NCI-H1092 (cell line): ENCODE data around the gene MLXIP.

ENCODE experiments used
- DNase-seq: peaks from one replicate; lab custom pipeline; 2025; lab: John Stamatoyannopoulos, UW

The MLXIP gene

DNA sequence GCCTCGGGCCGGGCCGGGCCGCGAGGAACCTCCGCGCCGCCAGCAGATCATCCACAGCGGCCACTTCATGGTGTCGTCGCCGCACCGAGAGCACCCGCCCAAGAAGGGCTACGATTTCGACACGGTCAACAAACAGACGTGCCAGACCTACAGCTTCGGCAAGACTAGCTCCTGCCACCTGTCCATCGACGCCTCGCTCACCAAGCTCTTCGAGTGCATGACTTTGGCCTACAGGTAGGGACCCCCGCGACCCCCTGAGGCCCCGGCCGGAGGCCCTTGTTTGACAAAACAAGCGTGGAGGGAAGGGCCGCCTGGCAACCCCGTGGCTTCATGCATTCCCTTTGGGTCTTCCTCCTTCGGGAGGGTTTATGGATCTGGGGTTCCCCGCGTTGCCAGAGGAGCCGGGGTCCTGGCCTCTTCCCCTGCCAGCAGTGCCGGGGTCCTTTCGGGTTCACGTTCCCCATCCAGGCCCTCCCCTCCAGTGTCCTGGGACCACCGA, 526 bp downstream of the MLXIP start:
- no peak for DNase-seq

DNA sequence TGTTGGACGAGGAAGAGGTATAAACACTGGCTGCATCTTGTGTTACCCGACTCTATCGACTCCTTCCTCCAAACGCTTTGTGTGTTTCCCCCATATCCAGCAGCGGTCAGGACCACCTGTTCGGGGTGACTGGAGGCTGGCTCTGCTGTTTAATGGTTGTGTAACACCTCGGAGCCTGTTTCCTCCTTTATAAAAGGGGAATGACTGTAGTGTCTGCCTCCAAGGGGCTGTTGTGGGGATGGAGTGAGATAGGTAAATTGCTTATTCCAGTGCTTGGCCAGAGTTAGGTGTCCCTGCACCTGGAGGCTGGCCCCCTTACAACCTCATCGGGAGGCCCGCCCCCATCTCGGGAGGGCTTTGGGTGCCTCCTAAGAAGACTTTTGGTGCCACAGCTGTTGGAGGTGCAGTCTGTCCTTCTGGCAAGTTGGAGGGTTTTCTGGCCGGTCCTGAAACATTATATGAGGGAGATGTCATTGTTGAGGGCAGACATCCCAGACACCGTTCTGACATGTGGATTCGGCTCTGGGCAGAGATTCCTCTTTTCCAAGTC, 1.1 kb downstream of the MLXIP start:
- no peak for DNase-seq

DNA sequence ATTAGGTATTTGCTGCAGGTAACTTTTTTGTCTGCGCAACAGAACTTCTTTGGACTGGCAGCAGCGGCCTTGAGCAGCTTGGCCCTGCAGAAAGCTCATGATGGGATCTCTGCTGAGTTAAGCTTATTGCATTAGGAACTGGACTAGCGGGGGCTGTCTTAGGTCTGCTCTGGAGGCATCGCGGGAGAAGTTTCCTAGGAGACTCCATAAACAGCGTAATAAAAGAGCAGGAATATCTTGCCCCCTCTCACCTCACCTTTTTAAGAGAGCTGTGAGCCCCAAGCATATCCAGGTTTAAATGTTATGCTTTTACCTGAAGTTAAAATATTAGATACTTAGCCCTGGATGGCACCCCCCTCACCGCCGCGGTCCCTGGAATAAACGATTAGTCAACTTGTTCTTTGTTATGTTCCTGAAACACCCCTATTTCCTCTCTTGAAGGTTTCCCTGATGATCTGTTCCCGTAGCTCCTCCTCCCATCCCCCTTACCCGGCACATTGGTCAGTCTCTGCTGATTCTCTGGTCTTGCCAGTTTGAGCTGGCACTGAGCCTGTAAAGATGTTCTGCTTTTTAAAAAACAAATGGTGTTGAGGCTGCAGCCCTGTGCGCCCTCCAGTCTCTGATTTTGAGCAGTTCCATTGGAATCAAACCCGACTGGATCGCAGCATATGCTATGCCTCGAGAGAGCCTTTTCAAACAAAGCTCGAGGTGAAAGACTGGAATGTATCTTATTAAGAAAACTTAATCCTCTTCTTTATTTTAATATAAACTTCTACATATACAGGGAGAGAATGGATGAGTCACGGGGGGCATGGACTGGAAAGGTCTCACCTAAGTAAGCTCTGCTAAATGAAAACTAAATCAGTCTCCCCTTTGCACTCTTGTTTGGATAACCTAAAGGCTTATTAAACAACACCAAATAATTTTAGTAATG, 1.9 kb downstream of the MLXIP start:
- DNase-seq: no peak

DNA sequence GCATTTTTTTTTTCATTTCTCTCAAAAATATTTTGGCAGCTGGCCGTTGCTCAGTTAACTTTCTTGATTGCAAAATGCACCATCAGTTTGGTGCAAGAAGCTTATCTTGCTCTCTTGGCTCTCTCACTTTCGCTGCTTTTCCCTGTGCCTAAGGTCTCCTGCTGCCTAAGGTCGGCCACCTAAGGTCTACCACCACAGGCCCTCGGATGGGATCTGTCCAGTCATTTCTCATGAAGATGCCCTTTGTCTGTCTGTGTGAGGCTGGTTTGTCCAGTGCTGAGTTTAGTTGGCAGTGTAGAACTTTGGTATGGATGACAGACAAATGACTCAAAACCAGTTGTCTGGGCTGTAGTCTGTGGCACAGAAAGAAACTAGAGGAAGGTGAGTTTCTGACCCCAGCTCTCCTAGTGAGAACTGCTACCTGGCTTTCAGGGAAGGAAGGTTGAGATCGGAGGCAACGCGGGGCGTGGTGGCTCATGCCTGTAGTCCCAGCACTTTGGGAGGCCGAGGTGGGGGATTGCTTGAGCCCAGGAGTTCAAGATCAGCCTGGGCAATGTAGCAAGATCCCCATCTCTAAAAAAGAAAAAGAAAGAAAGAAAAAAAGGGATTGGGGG, 2.6 kb downstream of the MLXIP start:
- DNase-seq: no peak

DNA sequence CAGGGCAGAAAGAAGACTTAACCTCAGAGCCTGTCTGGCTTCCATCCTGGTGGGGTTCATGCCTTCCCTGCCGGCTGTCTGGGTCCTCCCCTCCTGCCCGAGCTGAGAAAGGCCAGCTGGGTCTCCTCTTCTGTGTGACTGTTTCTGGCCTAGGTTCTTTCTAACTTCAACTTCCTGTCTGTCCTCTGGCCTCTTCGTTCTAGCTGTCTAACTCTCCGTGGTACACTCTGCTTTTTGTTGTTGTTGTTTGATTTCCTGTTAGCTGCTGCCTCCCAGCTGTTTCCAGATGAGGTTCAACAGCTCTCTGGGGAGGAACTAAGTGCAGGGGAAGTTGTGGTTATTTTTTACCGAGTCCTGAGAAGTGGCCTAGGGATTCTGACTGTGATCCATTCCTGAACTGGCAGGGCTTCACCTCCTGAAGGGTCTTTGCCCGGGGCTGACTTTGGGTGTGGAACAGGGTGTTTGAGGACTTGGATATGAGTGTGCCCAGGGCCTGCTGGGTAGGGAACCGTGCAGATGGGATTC, 3.2 kb downstream of the MLXIP start:
- DNase-seq: no peak

DNA sequence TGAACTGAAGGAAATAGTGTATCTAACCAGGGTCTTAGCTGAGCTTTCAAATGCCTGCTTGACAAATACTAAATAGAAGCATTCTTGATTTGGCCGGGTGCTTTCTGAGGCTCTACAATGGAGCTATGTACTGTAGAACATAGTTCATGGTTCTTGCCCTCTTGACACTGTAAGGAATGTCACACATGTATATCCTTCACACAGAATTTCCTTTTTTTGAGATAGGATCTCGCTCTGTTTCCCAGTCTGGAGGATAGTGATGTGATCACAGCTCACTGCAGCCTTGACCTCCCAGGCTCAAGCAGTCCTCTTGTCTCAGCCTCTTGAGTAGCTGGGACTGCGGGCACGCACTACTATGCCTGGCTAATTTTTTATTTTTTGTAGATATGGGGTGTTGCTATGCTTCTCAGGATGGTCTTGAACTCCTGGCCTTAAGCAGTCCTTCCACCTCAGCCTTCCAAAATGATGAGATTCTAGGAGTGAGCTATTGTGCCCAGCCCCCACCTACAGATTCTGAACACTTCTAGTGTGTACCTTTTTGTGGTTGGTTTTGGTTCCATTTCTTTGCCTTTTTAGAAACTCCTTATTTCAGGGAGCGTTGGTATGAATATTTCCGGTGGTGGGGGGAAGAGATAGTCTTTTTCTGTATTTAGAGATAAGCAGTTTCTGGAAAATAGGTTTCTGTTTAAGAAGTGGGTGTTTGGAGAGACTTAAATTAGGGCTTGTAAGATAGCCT, 4.2 kb downstream of the MLXIP start:
- no peak for DNase-seq

DNA sequence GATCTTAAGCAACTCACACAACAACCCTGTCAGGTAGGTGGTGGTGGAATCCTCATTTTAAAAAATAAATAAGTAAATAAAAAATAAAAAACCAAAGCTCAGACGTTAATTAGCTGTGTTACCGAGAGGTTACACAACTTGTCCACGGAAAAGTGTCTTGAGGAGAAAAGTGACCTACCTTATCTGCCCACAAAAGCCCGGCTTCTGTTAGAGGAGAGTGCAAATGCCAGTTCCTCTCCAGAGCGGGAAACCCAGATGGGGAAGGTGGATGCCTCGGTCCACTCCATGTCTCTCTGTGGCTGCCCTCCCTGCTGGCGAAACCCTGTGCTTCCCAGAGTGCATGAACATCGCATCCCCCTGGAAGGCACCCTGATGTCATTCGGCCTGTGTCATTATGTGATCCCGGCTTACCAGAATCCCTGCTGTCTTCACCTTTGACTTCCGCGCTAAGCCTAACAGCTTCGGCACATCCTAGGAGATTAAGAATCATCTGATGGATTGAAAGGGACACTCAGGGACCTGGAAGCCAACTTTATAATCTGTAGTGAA, 6.4 kb downstream of the MLXIP start:
- no peak for DNase-seq

DNA sequence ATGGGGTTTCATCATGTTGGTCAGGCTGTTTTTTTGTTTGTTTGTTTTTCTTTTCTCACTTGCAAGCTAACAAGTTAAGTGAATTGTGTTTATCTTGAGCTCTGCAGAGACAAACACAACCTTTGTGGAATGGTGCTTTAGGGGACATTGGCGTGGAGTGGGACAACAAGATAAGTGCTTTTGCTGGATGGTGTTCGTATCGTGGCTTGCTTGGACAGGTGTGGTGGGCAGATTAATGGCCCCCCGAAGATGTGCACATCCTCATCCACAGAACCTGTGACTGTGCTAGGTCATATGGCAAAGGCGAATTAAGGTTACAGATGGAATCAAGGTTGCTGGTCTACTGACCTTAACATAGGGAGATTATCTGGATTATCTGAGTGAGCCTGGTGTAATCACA, 7.0 kb downstream of the MLXIP start:
- no peak for DNase-seq

DNA sequence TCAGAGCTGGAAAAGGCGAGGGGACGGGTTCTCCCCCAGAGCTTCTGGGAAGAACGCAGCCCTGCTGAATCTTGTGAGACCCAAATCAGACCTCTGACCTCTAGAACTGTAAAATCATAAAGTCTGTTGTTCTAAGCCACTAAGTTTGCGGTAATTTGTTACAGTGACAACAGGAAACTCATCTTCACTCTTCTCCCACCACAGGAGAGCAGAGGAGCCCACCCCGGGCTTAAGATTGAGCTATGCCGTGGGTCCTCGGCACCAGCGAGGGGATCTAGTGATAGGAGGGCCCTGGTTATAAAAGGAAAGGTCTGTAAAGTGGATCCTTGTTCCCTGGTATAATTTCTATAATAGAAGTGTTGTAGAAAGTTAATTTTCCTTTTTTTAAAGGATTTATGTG, 7.6 kb downstream of the MLXIP start:
- DNase-seq: no peak

DNA sequence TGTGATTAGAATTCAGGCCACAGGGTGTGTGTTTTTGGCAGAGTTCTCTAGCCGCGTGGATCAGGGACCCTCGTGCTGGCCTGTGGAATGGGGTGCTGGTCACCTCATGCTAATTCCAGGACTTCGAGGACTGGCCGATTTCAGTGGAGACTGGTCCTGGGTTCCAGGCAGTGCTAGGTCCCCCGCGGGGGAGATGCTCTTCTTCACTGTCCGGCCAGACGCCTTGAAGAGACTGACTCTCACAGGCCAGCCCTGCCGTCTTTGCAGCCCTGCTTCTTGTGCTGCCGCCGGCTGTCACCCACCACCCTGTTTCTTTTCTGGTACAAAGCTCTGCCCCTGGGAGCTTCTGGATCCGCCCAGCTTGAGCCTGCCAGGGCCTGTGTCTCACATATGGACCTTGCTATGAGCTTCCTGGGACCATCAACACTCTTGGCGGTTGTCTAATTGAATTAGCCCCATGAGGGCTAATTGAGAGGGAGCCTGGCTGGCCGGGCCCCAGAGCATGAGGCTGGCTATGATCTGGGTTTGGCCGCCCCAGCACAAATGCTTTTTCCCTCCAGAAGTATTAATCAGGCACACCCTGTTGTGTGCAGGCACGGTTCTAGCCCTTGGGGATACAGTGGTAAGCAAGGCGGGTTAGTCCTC, 8.2 kb downstream of the MLXIP start:
- no peak for DNase-seq

DNA sequence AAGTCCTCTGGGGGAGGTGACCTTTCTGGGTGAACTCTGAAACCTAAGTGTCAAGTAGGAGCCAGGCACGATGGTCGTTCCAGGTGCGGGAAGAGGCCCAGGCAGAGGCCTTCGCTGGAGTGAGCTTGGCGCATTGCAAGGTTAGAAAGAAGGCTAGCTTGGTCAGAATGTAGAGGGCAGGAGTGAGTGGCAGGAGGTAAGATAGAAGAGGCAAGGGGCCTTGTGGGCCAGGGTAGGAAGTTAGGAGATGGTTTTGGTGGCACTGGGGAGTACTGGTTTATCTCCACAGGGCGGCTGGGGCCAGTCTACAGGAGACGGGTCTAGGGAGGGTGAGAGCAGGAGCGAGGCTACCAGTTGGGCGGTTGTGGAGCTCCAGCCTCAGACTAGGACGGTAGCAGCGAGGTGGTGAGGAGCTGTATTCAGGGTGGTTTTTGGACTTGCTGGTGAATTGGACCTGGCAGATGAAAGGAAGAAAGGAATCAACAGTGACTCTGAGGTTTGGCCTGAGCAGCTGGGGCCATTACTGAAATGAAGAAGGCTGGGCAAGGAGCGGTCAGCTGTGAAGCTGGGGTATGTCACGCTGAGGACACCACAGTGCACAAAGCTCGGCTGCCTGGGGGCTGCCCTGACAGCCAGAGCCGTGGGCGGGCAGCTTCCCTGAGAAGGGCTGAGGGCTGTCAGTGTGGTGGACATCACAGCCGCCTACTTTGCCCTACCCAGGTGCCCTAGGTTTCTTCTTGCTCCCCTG, 9.0 kb downstream of the MLXIP start:
- DNase-seq: no peak

DNA sequence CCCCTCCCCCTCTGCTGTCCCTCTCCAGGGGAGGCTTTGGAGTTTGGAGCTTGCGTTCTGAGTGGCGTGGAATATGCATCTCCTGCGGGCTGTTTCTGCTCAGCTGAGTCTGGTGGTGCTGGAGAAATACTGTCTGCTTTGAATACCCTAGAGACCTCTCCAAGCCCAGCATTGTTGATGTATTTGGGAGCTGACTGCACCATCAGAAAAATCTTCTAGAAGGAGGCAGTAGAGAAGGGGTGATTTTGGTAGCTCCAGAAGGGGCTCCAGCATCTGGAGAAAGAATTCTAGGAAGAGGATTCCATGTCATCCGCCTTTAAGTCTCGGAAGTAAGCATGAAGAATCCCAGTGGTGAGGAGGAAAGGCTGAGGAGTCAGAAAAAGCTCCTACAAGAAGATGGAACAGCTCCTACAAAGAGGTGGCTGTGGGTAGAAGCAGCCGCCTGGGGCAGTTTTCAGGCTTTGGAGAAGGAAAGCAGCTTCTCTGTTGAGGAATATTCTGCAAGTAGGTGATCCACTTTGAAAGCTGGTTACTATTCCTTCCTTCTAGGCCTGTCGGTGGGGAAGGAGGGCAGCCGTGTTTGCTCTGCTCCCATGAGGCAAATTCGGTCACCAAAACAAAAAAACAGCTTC, 9.7 kb downstream of the MLXIP start:
- no peak for DNase-seq

DNA sequence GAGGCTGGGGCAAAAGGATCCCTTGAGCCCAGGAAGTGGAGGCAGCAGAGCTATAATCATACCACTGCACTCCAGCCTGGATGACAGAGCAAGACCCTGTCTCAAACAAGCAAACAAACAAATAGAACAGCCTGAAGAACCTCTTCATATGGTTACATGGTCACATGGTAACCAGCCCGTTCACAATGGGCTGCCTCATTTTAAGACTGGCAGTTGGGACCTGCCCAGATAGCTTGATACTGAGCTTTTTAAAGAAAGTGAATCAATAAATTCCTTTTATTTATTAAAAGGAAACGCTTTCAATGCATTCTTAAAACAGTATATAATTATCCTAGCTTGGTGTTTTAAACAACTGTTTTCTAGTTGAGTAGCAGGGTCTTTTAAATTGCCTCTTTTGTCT, 10.5 kb downstream of the MLXIP start:
- DNase-seq: no peak

DNA sequence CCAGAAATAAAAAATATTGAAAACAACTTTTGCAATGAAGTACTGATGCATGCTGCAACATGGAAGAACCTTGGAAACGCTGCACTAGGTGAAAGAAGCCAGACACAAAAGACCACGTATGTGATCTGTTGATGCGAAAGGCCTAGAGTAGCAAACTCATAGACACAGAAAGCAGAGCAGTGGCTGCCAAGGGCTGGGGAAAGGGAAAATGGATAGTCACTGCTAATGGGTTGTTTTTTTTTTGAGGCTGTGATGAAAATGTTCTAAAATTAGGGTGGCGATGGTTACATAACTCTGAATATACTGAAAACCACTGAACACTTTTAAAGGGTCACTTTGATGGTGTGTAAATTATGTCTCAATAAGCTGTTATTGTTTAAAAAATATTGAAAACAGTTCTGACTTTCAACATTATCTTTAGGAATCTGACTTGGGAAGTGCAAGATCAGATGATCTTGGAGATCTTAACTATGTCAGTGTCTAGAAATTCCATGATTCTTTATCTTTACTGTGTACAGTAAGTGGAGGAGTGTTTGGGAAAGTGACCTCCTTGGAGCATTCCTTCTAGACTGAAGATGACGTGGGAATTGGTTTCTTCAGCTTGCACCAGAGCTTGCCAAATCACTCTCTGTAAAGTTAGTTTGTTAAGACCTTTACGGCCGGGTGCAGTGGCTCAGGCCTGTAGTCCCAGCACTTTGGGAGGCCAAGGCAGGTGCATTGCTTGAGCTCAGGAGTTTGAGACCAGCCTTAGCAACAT, 12.4 kb downstream of the MLXIP start:
- DNase-seq: no peak

DNA sequence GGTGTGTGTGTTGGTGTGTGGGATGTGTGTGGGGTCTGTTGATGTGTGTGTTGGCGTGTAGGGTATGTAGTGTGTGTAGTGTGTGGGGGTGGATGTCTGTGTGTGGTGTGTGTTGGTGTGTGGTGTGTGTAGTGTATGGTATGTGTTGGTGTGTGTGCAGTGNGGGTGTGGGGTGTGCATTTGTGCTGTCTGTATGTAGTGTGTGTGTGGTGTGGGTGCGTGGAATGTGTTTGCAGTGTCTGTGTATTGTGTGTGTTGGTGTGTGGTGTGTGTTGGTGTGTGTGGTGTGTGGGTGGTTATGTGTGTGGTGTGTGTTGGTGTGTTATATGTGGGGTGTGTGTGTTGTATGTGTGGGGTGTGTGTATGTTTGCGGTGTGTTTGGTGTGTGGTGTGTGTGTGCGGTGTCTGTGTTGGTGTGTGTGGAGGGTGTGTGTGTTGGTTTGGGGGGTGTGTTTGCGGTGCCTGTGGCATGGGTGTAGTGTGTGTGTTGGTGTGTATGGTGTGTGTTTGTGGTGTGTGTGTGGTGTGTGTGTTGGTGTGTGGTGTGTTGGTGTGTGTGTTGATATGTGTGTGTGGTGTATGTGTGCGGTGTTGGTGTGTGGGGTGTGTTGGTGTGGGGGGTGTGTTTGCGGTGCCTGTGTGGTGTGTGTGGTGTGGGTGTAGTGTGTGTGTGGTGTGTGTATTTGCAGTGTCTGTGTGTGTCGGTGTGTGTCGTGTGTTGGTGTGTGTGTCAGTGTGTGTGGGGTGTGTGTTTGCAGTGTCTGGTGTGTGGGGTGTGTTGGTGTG, 14.7 kb downstream of the MLXIP start:
- DNase-seq: no peak

DNA sequence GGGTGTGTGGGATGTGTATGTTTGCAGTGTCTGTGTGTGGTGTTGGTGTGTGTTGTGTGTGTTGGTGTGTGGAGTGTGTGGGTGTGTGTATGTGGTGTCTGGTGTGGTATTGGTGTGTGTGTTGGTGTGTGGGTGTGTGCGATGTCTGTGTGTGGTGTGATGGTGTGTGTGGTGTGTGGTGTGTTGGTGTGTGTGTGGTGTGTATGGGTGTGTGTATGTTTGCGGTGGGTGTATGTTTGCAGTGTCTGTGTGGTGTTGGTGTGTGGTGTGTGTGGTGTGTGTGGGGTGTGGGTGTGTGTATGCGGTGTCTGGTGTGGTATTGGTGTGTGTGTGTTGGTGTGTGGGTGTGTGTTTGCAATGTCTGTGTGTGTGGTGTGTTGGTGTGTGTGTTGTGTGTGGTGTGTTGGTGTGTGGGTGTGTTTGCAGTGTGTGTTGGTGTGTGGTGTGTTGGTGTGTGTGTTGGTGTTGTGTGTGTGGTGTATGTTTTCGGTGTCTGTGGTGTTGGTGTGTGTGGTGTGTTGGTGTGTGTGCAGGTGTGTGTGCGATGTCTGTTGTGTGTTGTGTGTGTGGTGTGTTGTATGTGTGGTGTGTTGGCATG, 15.7 kb downstream of the MLXIP start:
- no peak for DNase-seq

DNA sequence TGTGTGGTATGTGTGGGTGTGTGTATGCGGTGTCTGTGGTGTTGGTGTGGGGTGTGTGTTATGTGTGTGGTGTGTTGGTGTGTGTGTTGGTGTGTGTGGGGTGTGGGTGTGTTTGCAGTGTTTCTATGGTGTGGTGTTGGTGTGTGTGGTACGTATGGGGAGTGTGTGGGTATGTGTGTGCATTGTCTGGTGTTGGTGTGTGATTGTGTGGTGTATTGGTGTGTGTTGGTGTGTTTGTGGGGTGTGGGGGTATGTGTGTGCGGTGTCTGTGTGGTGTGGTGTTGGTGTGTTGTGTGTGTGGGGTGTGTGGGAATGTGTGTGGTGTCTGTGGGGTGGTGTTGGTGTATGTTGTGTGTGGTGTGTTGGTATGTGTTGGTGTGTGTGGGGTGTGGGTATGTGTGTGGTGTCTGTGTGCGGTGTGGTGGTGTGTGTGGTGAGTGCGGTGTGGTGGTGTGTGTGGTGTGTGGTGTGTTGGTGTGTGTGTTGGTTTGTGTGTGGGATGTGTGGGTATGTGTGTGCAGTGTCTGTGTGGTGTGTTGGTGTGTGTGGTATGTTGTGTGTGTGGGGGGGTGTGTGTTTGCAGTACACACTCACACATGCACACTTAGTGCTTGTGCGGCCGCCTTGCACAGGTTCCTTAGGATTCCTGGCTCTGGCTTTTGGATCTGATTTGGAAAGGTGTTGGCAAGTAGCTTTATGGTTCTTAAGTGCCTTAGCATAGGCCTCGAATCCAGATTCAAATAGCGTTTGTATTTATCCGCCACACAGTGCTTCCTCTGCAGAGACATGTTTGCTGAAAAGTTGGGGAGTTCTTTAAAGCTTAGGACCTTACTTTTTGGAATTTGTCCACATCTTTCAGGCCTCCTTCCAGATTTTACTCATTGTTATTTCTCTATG, 16.4 kb downstream of the MLXIP start:
- DNase-seq: no peak
